ENCODE data around the gene OBP2A. TPM values are rescaled to one million over a fixed set of nuclear protein-coding genes. Genes with fewer than 3 reads are reported as not detected.
"Not testable (repeated sequence)": the region's sequence is repeated elsewhere in the genome, so short reads cannot be mapped to it uniquely, and the experiment has no call there.

Gene OBP2A
- total and polyA plus RNA-seq, 3 donors from 2014 or later: 11.8 to 19.0 (median 13.9) TPM

- H3K27ac ChIP-seq: no peak overlapping the region
- H3K9me3 ChIP-seq: no peaks in the 10 kb centered on the region
- 73 to 75% methylated on average over 12 to 30 of the region's 30 CpGs for WGBS, 2 donors
- H3K27me3 ChIP-seq: no peaks in the 10 kb centered on the region
- H3K36me3 ChIP-seq (ENCODE audit: low read depth, missing control alignments): no peaks in the 10 kb centered on the region
- no peaks in the 10 kb centered on the region for H3K4me1 ChIP-seq
- TF ChIP-seq CTCF (IDR thresholded peaks at IDR 0.05) (no peak), POLR2A (IDR thresholded peaks at IDR 0.05) (no peak)
- no peak for DNase-seq
- intact Hi-C loops (cut with DNase I; ENCODE audit: low total_unique reads): no loop called here
- no peak overlapping the region for H3K4me3 ChIP-seq
Measured at GRCh38 chr9:135526730-135527571, 19.0 kb upstream of the OBP2A start.

- H3K4me1 ChIP-seq; H3K9me3 ChIP-seq; H3K27ac ChIP-seq; H3K4me3 ChIP-seq; intact Hi-C loops (cut with DNase I; ENCODE audit: low total_unique reads); H3K36me3 ChIP-seq (ENCODE audit: low read depth, missing control alignments); DNase-seq; H3K27me3 ChIP-seq: not testable (repeated sequence)
- WGBS, 2 donors: 87 to 96% methylated on average over 10 of the region's 10 CpGs
Measured at GRCh38 chr9:135528842-135529435, 17.0 kb upstream of the OBP2A start.

GRCh38 chr9:135530146-135530545 lies 15.8 kb upstream of the OBP2A start:
- intact Hi-C loops (cut with DNase I; ENCODE audit: low total_unique reads): no loop called here

GRCh38 chr9:135531096-135531495 lies 14.8 kb upstream of the OBP2A start:
- no peak overlapping the region for H3K4me3 ChIP-seq
- no peaks in the 10 kb centered on the region for H3K36me3 ChIP-seq (ENCODE audit: low read depth, missing control alignments)
- WGBS, 2 donors: 94 to 98% methylated on average over 6 to 10 of the region's 10 CpGs
- intact Hi-C loops (cut with DNase I; ENCODE audit: low total_unique reads): no loop called here
- TF ChIP-seq POLR2A (IDR thresholded peaks at IDR 0.05): no peak
- no peak for TF ChIP-seq CTCF (IDR thresholded peaks at IDR 0.05)
- H3K9me3 ChIP-seq: no peaks in the 10 kb centered on the region
- no peak for DNase-seq
- H3K4me1 ChIP-seq: no peaks in the 10 kb centered on the region
- H3K27ac ChIP-seq: no peak overlapping the region
- H3K27me3 ChIP-seq: no peaks in the 10 kb centered on the region

More at GRCh38 chr9:135530146-135530545, 15.8 kb upstream of the OBP2A start:
- H3K4me3 ChIP-seq: no peak overlapping the region
- H3K4me1 ChIP-seq: no peaks in the 10 kb centered on the region
- no peaks in the 10 kb centered on the region for H3K27me3 ChIP-seq
- WGBS, 2 donors: 86 to 89% methylated on average over 5 of the region's 5 CpGs
- TF ChIP-seq POLR2A (IDR thresholded peaks at IDR 0.05) (no peak), CTCF (IDR thresholded peaks at IDR 0.05) (no peak)
- DNase-seq: no peak
- no peak overlapping the region for H3K27ac ChIP-seq
- no peaks in the 10 kb centered on the region for H3K36me3 ChIP-seq (ENCODE audit: low read depth, missing control alignments)
- no peaks in the 10 kb centered on the region for H3K9me3 ChIP-seq

GRCh38 chr9:135533113-135533512 lies 12.8 kb upstream of the OBP2A start:
- Histone ChIP-seq H3K4me1 (no peaks in the 10 kb centered on the region), H3K9me3 (no peaks in the 10 kb centered on the region), H3K27me3 (no peaks in the 10 kb centered on the region), H3K4me3 (no peak overlapping the region), H3K27ac (no peak overlapping the region), H3K36me3 (ENCODE audit: low read depth, missing control alignments) (no peaks in the 10 kb centered on the region)
- WGBS, 2 donors: 91 to 98% methylated on average over 3 of the region's 3 CpGs
- TF ChIP-seq POLR2A (IDR thresholded peaks at IDR 0.05) (no peak), CTCF (IDR thresholded peaks at IDR 0.05) (no peak)
- no peak for DNase-seq
- intact Hi-C loops (cut with DNase I; ENCODE audit: low total_unique reads): no loop called here
